Right lobe of liver (tissue), 6 donors: ENCODE measurements around the gene NAA30. TPM values are rescaled to one million over a fixed set of nuclear protein-coding genes. Genes with fewer than 3 reads are reported as not detected.

Experiments used
- ATAC-seq, 4 donors: fragments of 200-7000 bp; cut with Tn5 transposase; one replicate each; pipeline ENCODE4 v1.9.1; 2020; ENCODE audit warnings: mild to moderate bottlenecking in 4 of 4, moderate library complexity in 4 of 4
- DNase-seq, 3 donors: peaks; one replicate each; pipeline ENCODE4 v3.0.0-alpha.2; 2020
- H3K27ac ChIP-seq, 3 donors: fragments of 200-600 bp; one replicate each; pipeline ENCODE4 v1.8.0; 2022
- H3K27me3 ChIP-seq, 2 donors: fragments of 200-600 bp; one replicate each; pipeline ENCODE4 v1.8.0; 2022
- H3K36me3 ChIP-seq, 4 donors: fragments of 200-600 bp; sonication (generic) in 1 of 4; one replicate each; pipeline versions ENCODE4 v1.5.1 to v1.8.0; 2017 to 2022; ENCODE audit warnings: control low read depth in 1 of 4
- H3K4me1 ChIP-seq, 4 donors: fragments of 200-600 bp; sonication (generic) in 1 of 4; one replicate each; pipeline versions ENCODE4 v1.5.1 to v1.8.0; 2017 to 2022; ENCODE audit warnings: control low read depth in 1 of 4
- H3K4me3 ChIP-seq, 3 donors: fragments of 200-600 bp; one replicate each; pipeline ENCODE4 v1.8.0; 2022
- H3K9me3 ChIP-seq, 4 donors: fragments of 200-600 bp; sonication (generic) in 1 of 4; one replicate each; pipeline versions ENCODE4 v1.5.1 to v1.8.0; 2017 to 2022; ENCODE audit warnings: control low read depth in 1 of 4
- POLR2A ChIP-seq: fragments of 450-650 bp; IDR thresholded peaks from one replicate; pipeline ENCODE4 v1.6.1; 2017; ENCODE audit warnings: antibody characterized with exemption, mild to moderate bottlenecking
- WGBS: methylation state at CpG from one replicate; pipeline ENCODE4 v1.1.6; 2018; ENCODE audit warnings: low coverage, low lambda C conversion rate; ENCODE audit not compliant: insufficient coverage; ENCODE audit errors: missing lambda C conversion rate; 5-methylcytosine and 5-hydroxymethylcytosine counted together
- intact Hi-C, 2 donors: fragments of 100-400 bp; cut with DNase I; formaldehyde crosslinking; loops; one replicate each; pipeline versions ENCODE4 v1.11.2 to v1.14.1; 2022
- total RNA-seq, 6 experiments: library from RNA; depleted of rRNA in 2 of 6; stranded (reverse); fragments of >200 nt in 2 of 6; fragmentation: NEBNext Ultra II Directional in 3 of 6; extraction: Animal tissue kit (Norgen Biotek cat#: 25700) in 3 of 6; gene quantifications; one replicate each; pipeline versions ENCODE4 v1.1.0 to v1.2.4, GENCODE V29; 2016 to 2023
- TF ChIP-seq, protein P1 (sequence below), 4 donors: fragments of 200-600 bp in 3 of 4; fragments of 450-650 bp in 1 of 4; IDR thresholded peaks; one replicate each; pipeline versions ENCODE4 v1.5.1 to v1.8.0; 2016 to 2022; ENCODE audit warnings: antibody characterized with exemption in 4 of 4, mild to moderate bottlenecking in 2 of 4
- donor health status: DM: no; HTN: yes; CAD: no.
- donor health status: DM: no; HTN: no; CAD: no.
- donor health status: DM: no; HTN: no; CAD: no.
- donor health status: DM: no; HTN: yes; CAD: no.
- donor health status: DM: no; HTN: yes; CAD: no.

NAA30 gene
- total RNA-seq, 6 experiments from 2014 or later, result 10.5 to 17.1 (median 13.5) TPM

DNA sequence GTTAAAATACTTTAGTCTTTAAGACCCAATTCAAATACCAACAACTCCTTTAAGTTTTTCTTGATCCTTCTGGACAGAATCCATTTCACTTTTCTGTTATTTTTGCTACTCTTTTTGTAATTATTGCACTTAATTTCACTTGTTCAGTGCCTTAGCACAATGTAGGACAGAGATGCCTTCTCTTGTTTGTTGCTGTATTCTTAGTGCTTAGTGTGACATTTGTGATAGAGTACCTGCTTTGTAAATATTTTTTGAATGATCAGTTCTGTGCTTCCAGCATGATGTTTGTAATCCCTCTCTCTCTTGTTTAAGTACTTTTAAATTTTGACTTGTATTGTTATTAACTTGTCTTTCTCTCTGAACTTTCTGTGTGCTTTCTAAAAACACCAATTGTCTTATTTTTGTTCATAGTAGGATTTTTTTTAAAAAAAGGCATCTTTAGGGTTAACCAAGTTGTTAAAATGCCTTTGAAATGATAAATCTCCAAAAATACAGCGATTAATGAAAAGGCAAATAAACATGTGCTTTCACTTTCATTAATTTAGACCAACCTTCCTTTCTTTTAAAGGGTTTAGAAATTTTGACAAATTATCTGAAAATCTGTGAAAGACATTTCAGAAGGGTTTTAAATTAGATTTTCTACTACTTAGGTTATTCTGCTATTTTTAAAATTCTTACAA is 11.9 kb downstream of the NAA30 start:
- intact Hi-C loops, result no loop called here
- DNase-seq (no peak), ATAC-seq (peak; percentile 44 to 55 (median 53))
- Histone ChIP-seq H3K4me3 (peak overlapping the region; percentile 13 to 30 (median 28)), H3K27ac (peak overlapping the region; percentile 40 to 48 (median 41)), H3K27me3 (no peaks in the 10 kb centered on the region), H3K4me1 (peaks cover 0 to 16% (median 6%) of the 10 kb centered on the region in 4 donors), H3K9me3 (no peaks in the 10 kb centered on the region), H3K36me3 (peaks cover 0 to 10% (median 0%) of the 10 kb centered on the region in 4 donors)
- 6% methylated on average over 1 of the region's 1 CpG for WGBS
- TF ChIP-seq POLR2A, result no peak
- TF ChIP-seq, protein P1, sequence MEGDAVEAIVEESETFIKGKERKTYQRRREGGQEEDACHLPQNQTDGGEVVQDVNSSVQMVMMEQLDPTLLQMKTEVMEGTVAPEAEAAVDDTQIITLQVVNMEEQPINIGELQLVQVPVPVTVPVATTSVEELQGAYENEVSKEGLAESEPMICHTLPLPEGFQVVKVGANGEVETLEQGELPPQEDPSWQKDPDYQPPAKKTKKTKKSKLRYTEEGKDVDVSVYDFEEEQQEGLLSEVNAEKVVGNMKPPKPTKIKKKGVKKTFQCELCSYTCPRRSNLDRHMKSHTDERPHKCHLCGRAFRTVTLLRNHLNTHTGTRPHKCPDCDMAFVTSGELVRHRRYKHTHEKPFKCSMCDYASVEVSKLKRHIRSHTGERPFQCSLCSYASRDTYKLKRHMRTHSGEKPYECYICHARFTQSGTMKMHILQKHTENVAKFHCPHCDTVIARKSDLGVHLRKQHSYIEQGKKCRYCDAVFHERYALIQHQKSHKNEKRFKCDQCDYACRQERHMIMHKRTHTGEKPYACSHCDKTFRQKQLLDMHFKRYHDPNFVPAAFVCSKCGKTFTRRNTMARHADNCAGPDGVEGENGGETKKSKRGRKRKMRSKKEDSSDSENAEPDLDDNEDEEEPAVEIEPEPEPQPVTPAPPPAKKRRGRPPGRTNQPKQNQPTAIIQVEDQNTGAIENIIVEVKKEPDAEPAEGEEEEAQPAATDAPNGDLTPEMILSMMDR (IDR thresholded peaks at IDR 0.05), result no peak

DNA sequence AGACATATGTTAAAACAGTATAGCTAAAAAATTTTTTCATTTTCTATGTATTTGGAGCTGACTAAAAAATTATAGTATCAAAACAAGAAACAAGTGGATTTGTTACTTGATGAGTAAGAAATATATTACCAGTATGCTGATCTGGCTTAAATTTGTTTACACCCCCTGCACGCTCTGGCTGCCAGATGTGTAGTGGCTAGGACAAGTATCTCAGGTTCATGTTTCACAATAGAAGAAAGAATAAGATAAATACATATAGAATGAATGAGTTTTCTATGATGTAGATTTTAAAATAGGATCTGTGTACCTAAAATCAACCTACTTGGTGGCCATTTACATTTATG is 13.1 kb downstream of the NAA30 start:
- H3K27me3 ChIP-seq, result no peaks in the 10 kb centered on the region
- DNase-seq (no peak), ATAC-seq (no peak)
- intact Hi-C loops, result no loop called here
- H3K36me3 ChIP-seq, result peaks cover 0 to 10% (median 0%) of the 10 kb centered on the region in 4 donors
- no peak for TF ChIP-seq POLR2A
- TF ChIP-seq, protein P1 (IDR thresholded peaks at IDR 0.05), result no peak
- 77% methylated on average over 1 of the region's 1 CpG for WGBS
- peaks cover 0 to 16% (median 6%) of the 10 kb centered on the region in 4 donors for H3K4me1 ChIP-seq
- no peaks in the 10 kb centered on the region for H3K9me3 ChIP-seq
- peak overlapping the region in 1 of 3 donors; percentile 48 for H3K27ac ChIP-seq
- H3K4me3 ChIP-seq, result no peak overlapping the region

DNA sequence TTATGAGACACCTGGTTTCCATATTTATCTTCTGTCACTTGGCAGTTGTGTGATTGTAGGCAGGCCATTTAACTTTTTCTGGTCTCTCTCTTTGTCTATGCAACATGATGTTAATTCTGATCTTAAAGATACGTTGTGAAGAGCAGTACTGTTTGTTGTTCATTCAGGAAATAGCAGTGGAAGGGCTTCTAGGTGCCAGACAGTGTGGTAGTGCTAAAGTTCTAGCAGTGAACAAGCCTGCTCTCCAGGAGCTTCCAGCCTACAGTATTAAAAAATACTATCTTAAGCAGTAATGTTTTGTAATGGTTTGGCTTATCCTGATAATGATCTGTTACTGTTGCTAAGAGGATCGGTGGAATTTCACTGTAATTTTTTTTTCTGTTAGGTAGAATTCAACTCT is 15.2 kb downstream of the NAA30 start:
- H3K9me3 ChIP-seq, result no peaks in the 10 kb centered on the region
- ATAC-seq, result no peak
- H3K4me3 ChIP-seq, result no peak overlapping the region
- H3K27me3 ChIP-seq, result no peaks in the 10 kb centered on the region
- peaks cover 0 to 18% (median 0%) of the 10 kb centered on the region in 4 donors for H3K36me3 ChIP-seq
- intact Hi-C loops, result no loop called here
- DNase-seq, result no peak
- peaks cover 0 to 16% (median 6%) of the 10 kb centered on the region in 4 donors for H3K4me1 ChIP-seq
- TF ChIP-seq, protein P1 (IDR thresholded peaks at IDR 0.05), result no peak
- no peak for TF ChIP-seq POLR2A
- no peak overlapping the region for H3K27ac ChIP-seq
- 78% methylated on average over 2 of the region's 2 CpGs for WGBS

DNA sequence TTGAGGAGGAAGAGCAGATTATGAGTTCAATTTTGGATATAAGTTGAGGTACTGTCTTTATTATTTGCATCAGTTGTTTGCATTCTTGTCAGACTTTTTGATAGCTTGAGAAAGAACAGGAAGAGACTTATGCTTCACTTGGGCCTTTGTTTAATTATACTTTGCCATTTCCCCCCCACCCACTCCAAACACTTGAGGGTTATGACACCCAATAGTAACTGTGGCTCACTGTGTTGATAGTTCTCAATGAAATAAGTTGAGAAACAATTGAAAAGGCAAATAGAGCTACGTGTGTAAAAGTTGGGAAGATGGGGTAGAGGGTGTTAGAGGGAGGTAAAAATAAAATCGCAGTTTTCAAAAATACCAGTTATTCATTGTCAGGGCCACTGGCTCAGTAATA is 17.7 kb downstream of the NAA30 start:
- Histone ChIP-seq H3K4me3 (no peak overlapping the region), H3K27me3 (no peaks in the 10 kb centered on the region), H3K4me1 (peaks cover 0 to 6% (median 0%) of the 10 kb centered on the region in 4 donors), H3K9me3 (no peaks in the 10 kb centered on the region), H3K27ac (no peak overlapping the region), H3K36me3 (peaks cover 0 to 20% (median 0%) of the 10 kb centered on the region in 4 donors)
- no peak for DNase-seq
- no peak for ATAC-seq
- 62% methylated on average over 2 of the region's 2 CpGs for WGBS
- intact Hi-C loops, result no loop called here
- TF ChIP-seq, protein P1 (IDR thresholded peaks at IDR 0.05), result no peak
- TF ChIP-seq POLR2A, result no peak
